Activated CD4-positive, alpha-beta T cell treated with anti-CD3 and anti-CD28 coated beads, Interleukin-2, amount 10 ng/mL, durations not matched to agents 24 days and 14 days (primary cell): ENCODE measurements around the gene KHDRBS1. TPM values are rescaled to one million over a fixed set of nuclear protein-coding genes. Genes with fewer than 3 reads are reported as not detected.

ENCODE experiments used
- DNase-seq: peaks from one replicate; pipeline ENCODE4 v3.0.0; 2022
- H3K27ac Mint-ChIP-seq: one replicate; pipeline ENCODE4 v1.8.0; 2022; ENCODE audit warnings: mild to moderate bottlenecking, mixed read lengths
- H3K27me3 Mint-ChIP-seq: one replicate; pipeline ENCODE4 v1.8.0; 2022; ENCODE audit warnings: mixed read lengths
- H3K36me3 Mint-ChIP-seq: one replicate; pipeline ENCODE4 v1.8.0; 2022; ENCODE audit warnings: low read depth, mild to moderate bottlenecking, mixed read lengths
- H3K4me1 Mint-ChIP-seq: one replicate; pipeline ENCODE4 v1.8.0; 2021; ENCODE audit warnings: mixed read lengths
- H3K4me3 Mint-ChIP-seq: one replicate; pipeline ENCODE4 v1.8.0; 2022; ENCODE audit warnings: mild to moderate bottlenecking, moderate library complexity, mixed read lengths
- H3K9me3 Mint-ChIP-seq: one replicate; pipeline ENCODE4 v1.8.0; 2021; ENCODE audit warnings: mixed read lengths
- intact Hi-C: fragments of 100-400 bp; cut with micrococcal nuclease; formaldehyde crosslinking; loops from one replicate; pipeline ENCODE4 v1.15.1; 2023
- total RNA-seq: library from RNA; stranded (reverse); gene quantifications from 2 replicates; pipeline ENCODE4 v1.2.3, GENCODE V29; 2022

Gene KHDRBS1, protein sequence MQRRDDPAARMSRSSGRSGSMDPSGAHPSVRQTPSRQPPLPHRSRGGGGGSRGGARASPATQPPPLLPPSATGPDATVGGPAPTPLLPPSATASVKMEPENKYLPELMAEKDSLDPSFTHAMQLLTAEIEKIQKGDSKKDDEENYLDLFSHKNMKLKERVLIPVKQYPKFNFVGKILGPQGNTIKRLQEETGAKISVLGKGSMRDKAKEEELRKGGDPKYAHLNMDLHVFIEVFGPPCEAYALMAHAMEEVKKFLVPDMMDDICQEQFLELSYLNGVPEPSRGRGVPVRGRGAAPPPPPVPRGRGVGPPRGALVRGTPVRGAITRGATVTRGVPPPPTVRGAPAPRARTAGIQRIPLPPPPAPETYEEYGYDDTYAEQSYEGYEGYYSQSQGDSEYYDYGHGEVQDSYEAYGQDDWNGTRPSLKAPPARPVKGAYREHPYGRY
- 174 and 175 TPM in 2 replicates for total RNA-seq

DNA sequence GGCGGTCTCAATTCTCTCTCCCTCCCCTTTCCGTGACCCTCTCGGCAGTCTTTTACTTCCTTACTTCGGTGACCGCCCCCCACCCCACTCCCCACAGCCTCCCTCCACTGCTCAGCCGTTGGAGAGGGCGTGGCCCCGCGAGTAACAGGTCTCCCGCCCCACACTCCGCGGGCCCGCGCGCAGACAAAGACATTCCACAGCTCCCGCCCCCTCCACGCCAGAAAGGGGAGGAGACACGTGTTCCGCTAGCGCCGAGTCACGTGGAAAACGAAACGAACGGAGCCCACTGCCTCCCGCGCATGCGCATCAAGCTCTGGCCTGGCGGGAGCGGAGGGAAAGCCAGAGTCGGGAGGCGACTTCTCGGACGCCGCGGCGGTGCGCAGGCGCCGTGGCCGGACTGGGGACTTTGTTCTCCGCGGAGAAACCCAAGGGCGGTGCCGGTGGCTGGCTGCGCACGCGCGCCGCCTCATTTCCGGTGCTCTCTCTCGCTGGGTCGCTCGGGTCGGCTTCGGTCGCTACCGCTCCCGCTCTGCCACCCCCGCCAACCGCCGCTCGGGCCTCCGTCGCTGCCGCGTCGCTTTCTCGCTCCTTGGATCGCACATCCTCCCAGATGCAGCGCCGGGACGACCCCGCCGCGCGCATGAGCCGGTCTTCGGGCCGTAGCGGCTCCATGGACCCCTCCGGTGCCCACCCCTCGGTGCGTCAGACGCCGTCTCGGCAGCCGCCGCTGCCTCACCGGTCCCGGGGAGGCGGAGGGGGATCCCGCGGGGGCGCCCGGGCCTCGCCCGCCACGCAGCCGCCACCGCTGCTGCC lies at the start of gene KHDRBS1:
KHDRBS1 (plus strand) TSS at position 483 of the 813 bp plus-strand sequence; CDS start at position 611, 128 bp downstream.
- DNase-seq = peak; percentile 100
- Mint-ChIP-seq H3K9me3 (no peaks in the 10 kb centered on the region), H3K4me1 (peaks cover 37% of the 10 kb centered on the region), H3K4me3 (peak within 1 kb of the TSS; percentile 100), H3K27ac (peak within 1 kb of the TSS; percentile 96), H3K36me3 (peaks cover 30% of the 10 kb centered on the region), H3K27me3 (peaks cover 4% of the 10 kb centered on the region)
- intact Hi-C loops = loop anchor here (2.0 to 5.0 kb wide), 5 partner anchors 29 to 371 kb away; partner anchors contain the start of genes PEF1, PTP4A2 and TMEM39B

GRCh38 chr1:31970873-31971272 lies 42.8 kb upstream of the KHDRBS1 start:
- intact Hi-C loops = no loop called here
- Mint-ChIP-seq H3K27ac (no peak overlapping the region), H3K36me3 (no peaks in the 10 kb centered on the region), H3K4me3 (no peak overlapping the region), H3K4me1 (peaks cover 4% of the 10 kb centered on the region), H3K27me3 (peaks cover 2% of the 10 kb centered on the region), H3K9me3 (no peaks in the 10 kb centered on the region)
- DNase-seq = no peak

GRCh38 chr1:31976401-31976800 lies 37.3 kb upstream of the KHDRBS1 start:
- no peak for DNase-seq
- Mint-ChIP-seq H3K4me3 (no peak overlapping the region), H3K27ac (no peak overlapping the region), H3K4me1 (peaks cover 12% of the 10 kb centered on the region), H3K9me3 (no peaks in the 10 kb centered on the region), H3K27me3 (peaks cover 2% of the 10 kb centered on the region), H3K36me3 (no peaks in the 10 kb centered on the region)
- intact Hi-C loops = no loop called here

GRCh38 chr1:31977385-31978131 lies 36.1 kb upstream of the KHDRBS1 start:
- Mint-ChIP-seq H3K27ac (no peak overlapping the region), H3K9me3 (peaks cover 2% of the 10 kb centered on the region), H3K4me3 (no peak overlapping the region), H3K36me3 (no peaks in the 10 kb centered on the region), H3K4me1 (peaks cover 22% of the 10 kb centered on the region), H3K27me3 (no peaks in the 10 kb centered on the region)
- intact Hi-C loops = no loop called here
- no peak for DNase-seq

- H3K4me1 Mint-ChIP-seq = peaks cover 28% of the 10 kb centered on the region
- H3K27ac Mint-ChIP-seq = no peak overlapping the region
- intact Hi-C loops = no loop called here
These were observed 34.7 kb upstream of the KHDRBS1 start for GRCh38 chr1:31978843-31979400.

GRCh38 chr1:31980835-31981455 lies 32.7 kb upstream of the KHDRBS1 start:
- Mint-ChIP-seq H3K4me3 (no peak overlapping the region), H3K27me3 (no peaks in the 10 kb centered on the region), H3K9me3 (peaks cover 4% of the 10 kb centered on the region), H3K4me1 (peaks cover 40% of the 10 kb centered on the region), H3K27ac (peak overlapping the region; percentile 82), H3K36me3 (no peaks in the 10 kb centered on the region)
- intact Hi-C loops = no loop called here
- no peak for DNase-seq

More at GRCh38 chr1:31978843-31979400, 34.7 kb upstream of the KHDRBS1 start:
- Mint-ChIP-seq H3K27me3 (no peaks in the 10 kb centered on the region), H3K36me3 (no peaks in the 10 kb centered on the region), H3K4me3 (no peak overlapping the region), H3K9me3 (peaks cover 4% of the 10 kb centered on the region)
- DNase-seq = no peak

GRCh38 chr1:31981456-31981839 lies 32.2 kb upstream of the KHDRBS1 start:
- Mint-ChIP-seq H3K4me1 (peaks cover 40% of the 10 kb centered on the region), H3K4me3 (peak overlapping the region; percentile 50)

DNA sequence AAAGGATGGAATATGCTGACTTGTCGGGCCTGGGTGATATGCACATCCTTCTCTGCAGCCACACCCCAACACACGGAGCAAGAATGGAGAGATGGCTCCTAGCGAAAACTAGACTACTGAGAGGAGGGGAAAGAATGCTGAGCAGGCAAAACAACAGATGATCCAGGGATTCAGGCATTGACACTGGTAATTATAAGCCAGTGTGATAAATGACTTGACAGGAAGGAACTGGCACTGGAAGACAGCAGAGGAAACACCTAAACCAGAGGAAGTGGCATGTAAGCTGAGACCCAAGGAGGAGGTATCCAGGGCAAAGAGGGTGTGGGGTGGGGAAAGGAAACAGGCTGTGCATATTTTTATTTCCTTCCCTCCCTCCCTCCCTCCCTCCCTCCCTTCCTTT lies 31.7 kb upstream of the KHDRBS1 start:
- peaks cover 4% of the 10 kb centered on the region for H3K9me3 Mint-ChIP-seq
- DNase-seq = peak; percentile 80
- intact Hi-C loops = no loop called here
- H3K4me1 Mint-ChIP-seq = peaks cover 42% of the 10 kb centered on the region
- peak overlapping the region; percentile 50 for H3K4me3 Mint-ChIP-seq
- H3K27ac Mint-ChIP-seq = peak overlapping the region; percentile 82
- H3K27me3 Mint-ChIP-seq = no peaks in the 10 kb centered on the region
- no peaks in the 10 kb centered on the region for H3K36me3 Mint-ChIP-seq

More at GRCh38 chr1:31981456-31981839, 32.2 kb upstream of the KHDRBS1 start:
- DNase-seq = no peak
- Mint-ChIP-seq H3K9me3 (peaks cover 4% of the 10 kb centered on the region), H3K27me3 (no peaks in the 10 kb centered on the region), H3K27ac (peak overlapping the region; percentile 82), H3K36me3 (no peaks in the 10 kb centered on the region)
- intact Hi-C loops = no loop called here

DNA sequence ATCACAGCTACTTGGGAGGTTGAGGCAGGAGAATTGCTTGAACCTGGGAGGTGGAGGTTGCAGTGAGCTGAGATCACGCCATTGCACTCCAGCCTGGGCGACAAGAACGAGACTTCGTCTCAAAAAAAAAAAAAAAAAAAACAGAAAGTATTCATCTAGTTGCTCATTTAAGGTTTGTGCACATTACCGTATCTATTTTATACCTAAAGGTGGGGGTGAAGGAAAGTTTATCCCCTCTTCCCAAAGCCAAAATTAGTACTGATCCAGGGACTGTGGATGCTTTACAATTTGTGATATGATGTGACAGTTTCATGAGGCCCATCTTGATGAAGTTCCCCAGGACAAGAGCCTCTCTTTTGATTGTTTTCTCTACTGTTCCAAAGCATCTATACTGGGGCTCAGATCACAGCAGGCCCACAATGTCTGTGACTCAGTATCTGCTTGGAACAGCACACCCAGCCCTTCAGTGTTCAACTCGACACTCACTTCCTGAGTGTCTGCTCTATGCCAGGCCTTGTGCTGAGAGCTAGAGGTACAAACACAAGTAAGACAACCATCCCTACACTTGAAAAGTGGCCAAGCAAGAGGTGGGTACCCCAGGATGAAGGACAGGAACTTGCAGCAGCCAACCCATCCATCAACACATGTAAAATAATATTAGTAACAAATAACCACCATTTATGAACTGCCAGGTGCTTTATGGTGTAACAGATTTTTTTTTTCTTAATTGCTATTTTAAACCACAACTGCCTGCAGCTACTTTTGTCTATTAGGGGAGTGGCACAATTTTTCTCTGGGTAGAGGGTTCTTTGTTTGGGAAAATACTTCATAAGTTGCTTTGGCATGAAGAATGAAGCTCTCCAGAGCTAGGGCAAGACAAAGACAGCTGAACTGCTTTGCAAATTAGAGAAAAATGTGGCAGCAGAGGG lies 29.0 kb upstream of the KHDRBS1 start:
- peak; percentile 76 for DNase-seq
- peaks cover 47% of the 10 kb centered on the region for H3K4me1 Mint-ChIP-seq
- intact Hi-C loops = loop anchor here (2.0 kb wide), 1 partner anchor 28 kb away; the partner anchor contains the start of gene KHDRBS1
- peaks cover 4% of the 10 kb centered on the region for H3K9me3 Mint-ChIP-seq
- H3K27me3 Mint-ChIP-seq = no peaks in the 10 kb centered on the region
- H3K36me3 Mint-ChIP-seq = no peaks in the 10 kb centered on the region
- H3K4me3 Mint-ChIP-seq = peak overlapping the region; percentile 71
- peak overlapping the region; percentile 95 for H3K27ac Mint-ChIP-seq

DNA sequence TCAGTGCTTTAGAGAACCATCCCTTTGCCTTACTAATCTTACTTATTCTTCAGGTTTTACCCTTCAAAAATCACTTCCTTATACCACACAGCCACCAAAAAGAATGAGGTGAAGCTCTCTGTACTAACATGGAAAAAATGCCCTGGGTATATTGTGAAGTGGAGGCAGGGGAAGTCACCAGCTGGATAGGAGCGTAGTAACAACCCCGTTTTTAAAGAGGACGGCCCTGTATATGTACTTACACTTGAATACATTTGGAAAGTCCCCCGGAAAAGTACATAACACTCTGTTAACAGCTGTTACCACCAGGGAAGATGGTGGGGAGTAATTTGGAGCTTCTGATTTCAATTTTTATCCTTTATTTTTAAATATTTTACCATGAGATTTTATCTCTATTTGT lies 28.2 kb upstream of the KHDRBS1 start:
- DNase-seq = peak; percentile 73
- peaks cover 51% of the 10 kb centered on the region for H3K4me1 Mint-ChIP-seq
- no peaks in the 10 kb centered on the region for H3K36me3 Mint-ChIP-seq

GRCh38 chr1:31987135-31987619 lies 26.5 kb upstream of the KHDRBS1 start:
- Mint-ChIP-seq H3K9me3 (peaks cover 4% of the 10 kb centered on the region), H3K4me1 (peaks cover 37% of the 10 kb centered on the region), H3K27ac (no peak overlapping the region), H3K27me3 (no peaks in the 10 kb centered on the region), H3K4me3 (no peak overlapping the region), H3K36me3 (no peaks in the 10 kb centered on the region)
- no peak for DNase-seq
- intact Hi-C loops = no loop called here

More for the DNA sequence above, 28.2 kb upstream of the KHDRBS1 start:
- peak overlapping the region; percentile 71 for H3K4me3 Mint-ChIP-seq
- H3K27ac Mint-ChIP-seq = peak overlapping the region; percentile 95
- no peaks in the 10 kb centered on the region for H3K27me3 Mint-ChIP-seq
- H3K9me3 Mint-ChIP-seq = peaks cover 4% of the 10 kb centered on the region
- intact Hi-C loops = loop anchor here (2.0 kb wide), 1 partner anchor 27 kb away; the partner anchor contains the start of gene KHDRBS1

GRCh38 chr1:31989964-31990363 lies 23.7 kb upstream of the KHDRBS1 start:
- Mint-ChIP-seq H3K9me3 (no peaks in the 10 kb centered on the region), H3K36me3 (no peaks in the 10 kb centered on the region), H3K4me3 (no peak overlapping the region), H3K4me1 (peaks cover 27% of the 10 kb centered on the region), H3K27ac (peak overlapping the region; percentile 14), H3K27me3 (no peaks in the 10 kb centered on the region)
- no peak for DNase-seq
- intact Hi-C loops = no loop called here
